Forelimb muscle (tissue), 1 donor: ENCODE results near the gene EIF2B4. TPM values are rescaled to one million over a fixed set of nuclear protein-coding genes. Genes with fewer than 3 reads are reported as not detected.
"Not testable (repeated sequence)": the region's sequence is repeated elsewhere in the genome, so short reads cannot be mapped to it uniquely, and the experiment has no call there.

Experiments used
- DNase-seq: peaks from one replicate; pipeline ENCODE4 v3.0.0-alpha.2; 2013; ENCODE audit warnings: low read depth
- polyA plus RNA-seq: library from polyadenylated mRNA; unstranded; fragments of 120-200 nt; gene quantifications from one replicate; pipeline ENCODE4 v1.2.1, GENCODE V29; 2013; ENCODE audit not compliant: insufficient read length

Gene EIF2B4
- polyA plus RNA-seq, 1 donor: 32.7 TPM

GRCh38 chr2:27378096-27378808, 8.1 kb upstream of the EIF2B4 start:
- DNase-seq: no peak

GRCh38 chr2:27377618-27378095, 7.5 kb upstream of the EIF2B4 start:
- DNase-seq: no peak

- DNase-seq: no peak
These were observed 6.9 kb upstream of the EIF2B4 start for GRCh38 chr2:27376866-27377617.

- DNase-seq: no peak
These were observed 6.2 kb upstream of the EIF2B4 start for GRCh38 chr2:27376151-27376865.

GRCh38 chr2:27375513-27376099, 5.5 kb upstream of the EIF2B4 start:
- no peak for DNase-seq

- DNase-seq: no peak
These were observed 3.4 kb upstream of the EIF2B4 start for GRCh38 chr2:27373567-27373966.

GRCh38 chr2:27372937-27373336, 2.8 kb upstream of the EIF2B4 start:
- no peak for DNase-seq

GRCh38 chr2:27370816-27371620, 880 bp upstream of the EIF2B4 start:
- no peak for DNase-seq

- DNase-seq: no peak
These were observed 590 bp downstream of the EIF2B4 start for GRCh38 chr2:27369471-27370025.

- no peak for DNase-seq
These were observed 6.2 kb downstream of the EIF2B4 start for GRCh38 chr2:27363933-27364332.

GRCh38 chr2:27362678-27363420, 7.3 kb downstream of the EIF2B4 start:
- DNase-seq: no peak

- DNase-seq: peak; percentile 94
These were observed 13.6 kb downstream of the EIF2B4 start, which contains the start of gene GTF3C2 for GRCh38 chr2:27356382-27357181. Gene GTF3C2, minus strand, starts transcription at chr2:27356764. Its CDS starts 13,210 bp downstream, at chr2:27343554.

- DNase-seq: no peak
These were observed 14.1 kb downstream of the EIF2B4 start for GRCh38 chr2:27356056-27356381.

- no peak for DNase-seq
These were observed 15.6 kb downstream of the EIF2B4 start for GRCh38 chr2:27354597-27354927.

GRCh38 chr2:27353762-27354596, 16.2 kb downstream of the EIF2B4 start:
- no peak for DNase-seq

- not testable (repeated sequence) for DNase-seq
These were observed 16.8 kb downstream of the EIF2B4 start for GRCh38 chr2:27353386-27353761.

- no peak for DNase-seq
These were observed 18.1 kb downstream of the EIF2B4 start for GRCh38 chr2:27351802-27352598.
